IPS-18a (cell line): ENCODE data around the gene SLC25A39.

Experiments used
- H3K27ac ChIP-seq: one replicate; pipeline ENCODE4 v1.5.1; 2013; ENCODE audit warnings: low read length
- H3K27me3 ChIP-seq: one replicate; pipeline ENCODE4 v1.6.1; 2013; ENCODE audit warnings: mild to moderate bottlenecking, low read length; ENCODE audit not compliant: control insufficient read depth, insufficient read depth
- H3K36me3 ChIP-seq: one replicate; pipeline ENCODE4 v1.6.1; 2013; ENCODE audit warnings: low read depth, low read length; ENCODE audit not compliant: control insufficient read depth
- H3K4me1 ChIP-seq: one replicate; pipeline ENCODE4 v1.6.1; 2013; ENCODE audit warnings: low read depth, low read length; ENCODE audit not compliant: control insufficient read depth
- H3K4me3 ChIP-seq: one replicate; pipeline ENCODE4 v1.5.1; 2013; ENCODE audit warnings: low read length
- H3K9ac ChIP-seq: one replicate; pipeline ENCODE4 v1.6.1; 2013; ENCODE audit warnings: mild to moderate bottlenecking, low read length, moderate library complexity
- H3K9me3 ChIP-seq: one replicate; pipeline ENCODE4 v1.6.1; 2013; ENCODE audit warnings: low read depth, low read length; ENCODE audit not compliant: control insufficient read depth

The SLC25A39 gene

GRCh38 chr17:44315760-44316731 is 8.6 kb downstream of the SLC25A39 start:
- Histone ChIP-seq H3K27me3 (peaks cover 39% of the 10 kb centered on the region), H3K9me3 (no peaks in the 10 kb centered on the region), H3K9ac (no peak overlapping the region), H3K36me3 (peaks cover 17% of the 10 kb centered on the region), H3K4me3 (peak overlapping the region; percentile 43), H3K27ac (no peak overlapping the region), H3K4me1 (peaks cover 9% of the 10 kb centered on the region)

- H3K27me3 ChIP-seq = peaks cover 39% of the 10 kb centered on the region
- peaks cover 14% of the 10 kb centered on the region for H3K4me1 ChIP-seq
- peak overlapping the region; percentile 53 for H3K4me3 ChIP-seq
- H3K36me3 ChIP-seq = peaks cover 10% of the 10 kb centered on the region
- H3K9ac ChIP-seq = no peak overlapping the region
- H3K27ac ChIP-seq = no peak overlapping the region
- no peaks in the 10 kb centered on the region for H3K9me3 ChIP-seq
Measured at GRCh38 chr17:44314869-44315661, 9.6 kb downstream of the SLC25A39 start.

GRCh38 chr17:44314524-44314868 is 10.1 kb downstream of the SLC25A39 start:
- Histone ChIP-seq H3K4me3 (peak overlapping the region; percentile 53), H3K4me1 (peaks cover 14% of the 10 kb centered on the region), H3K9me3 (no peaks in the 10 kb centered on the region), H3K27ac (no peak overlapping the region), H3K36me3 (peaks cover 4% of the 10 kb centered on the region), H3K27me3 (peaks cover 39% of the 10 kb centered on the region), H3K9ac (no peak overlapping the region)

GRCh38 chr17:44314031-44314430 is 10.6 kb downstream of the SLC25A39 start:
- Histone ChIP-seq H3K27me3 (peaks cover 39% of the 10 kb centered on the region), H3K4me3 (no peak overlapping the region), H3K27ac (no peak overlapping the region), H3K36me3 (no peaks in the 10 kb centered on the region), H3K4me1 (peaks cover 17% of the 10 kb centered on the region), H3K9me3 (no peaks in the 10 kb centered on the region), H3K9ac (no peak overlapping the region)

- Histone ChIP-seq H3K4me1 (peaks cover 20% of the 10 kb centered on the region), H3K9ac (no peak overlapping the region), H3K27me3 (peaks cover 39% of the 10 kb centered on the region), H3K36me3 (no peaks in the 10 kb centered on the region), H3K27ac (no peak overlapping the region), H3K9me3 (no peaks in the 10 kb centered on the region), H3K4me3 (no peak overlapping the region)
Measured at GRCh38 chr17:44312396-44313104, 12.1 kb downstream of the SLC25A39 start.

- Histone ChIP-seq H3K27ac (no peak overlapping the region), H3K27me3 (peaks cover 40% of the 10 kb centered on the region), H3K9me3 (no peaks in the 10 kb centered on the region), H3K36me3 (no peaks in the 10 kb centered on the region), H3K4me3 (no peak overlapping the region), H3K9ac (no peak overlapping the region), H3K4me1 (peaks cover 28% of the 10 kb centered on the region)
Measured at GRCh38 chr17:44311562-44312181, 13.0 kb downstream of the SLC25A39 start.

- Histone ChIP-seq H3K9ac (no peak overlapping the region), H3K36me3 (no peaks in the 10 kb centered on the region), H3K4me3 (no peak overlapping the region), H3K4me1 (peaks cover 25% of the 10 kb centered on the region), H3K9me3 (no peaks in the 10 kb centered on the region), H3K27me3 (peaks cover 33% of the 10 kb centered on the region), H3K27ac (no peak overlapping the region)
Measured at GRCh38 chr17:44310609-44311376, 13.8 kb downstream of the SLC25A39 start.

GRCh38 chr17:44310188-44310587 is 14.4 kb downstream of the SLC25A39 start:
- H3K27ac ChIP-seq = no peak overlapping the region
- no peak overlapping the region for H3K9ac ChIP-seq
- H3K4me3 ChIP-seq = no peak overlapping the region
- H3K27me3 ChIP-seq = peaks cover 29% of the 10 kb centered on the region
- no peaks in the 10 kb centered on the region for H3K36me3 ChIP-seq
- peaks cover 22% of the 10 kb centered on the region for H3K4me1 ChIP-seq
- no peaks in the 10 kb centered on the region for H3K9me3 ChIP-seq

GRCh38 chr17:44309472-44309871 is 15.2 kb downstream of the SLC25A39 start:
- Histone ChIP-seq H3K36me3 (no peaks in the 10 kb centered on the region), H3K4me3 (peak overlapping the region; percentile 52), H3K27ac (no peak overlapping the region), H3K9me3 (no peaks in the 10 kb centered on the region), H3K9ac (no peak overlapping the region), H3K27me3 (peaks cover 22% of the 10 kb centered on the region), H3K4me1 (peaks cover 22% of the 10 kb centered on the region)

GRCh38 chr17:44308865-44309264 is 15.8 kb downstream of the SLC25A39 start:
- no peak overlapping the region for H3K27ac ChIP-seq
- H3K9me3 ChIP-seq = no peaks in the 10 kb centered on the region
- no peak overlapping the region for H3K9ac ChIP-seq
- no peaks in the 10 kb centered on the region for H3K36me3 ChIP-seq
- peaks cover 16% of the 10 kb centered on the region for H3K27me3 ChIP-seq
- peaks cover 22% of the 10 kb centered on the region for H3K4me1 ChIP-seq
- peak overlapping the region; percentile 52 for H3K4me3 ChIP-seq
